GM18907 (cell line): ENCODE measurements around the gene KLHL34.

Experiments used
- ATAC-seq: cut with Tn5 transposase; IDR thresholded peaks from one replicate; pipeline ENCODE4 v1.9.1; 2021; ENCODE audit warnings: mild to moderate bottlenecking, moderate library complexity; ENCODE audit not compliant: unreplicated experiment

Gene KLHL34

GRCh38 chrX:21656587-21657317 is 1.4 kb downstream of the KLHL34 start:
- ATAC-seq, result no peak

- no peak for ATAC-seq
Measured at GRCh38 chrX:21655901-21656586, 2.1 kb downstream of the KLHL34 start.

- no peak for ATAC-seq
Measured at GRCh38 chrX:21645886-21646285, 12.2 kb downstream of the KLHL34 start.

- no peak for ATAC-seq
Measured at GRCh38 chrX:21645431-21645830, 12.7 kb downstream of the KLHL34 start.

GRCh38 chrX:21639775-21640174 is 18.4 kb downstream of the KLHL34 start:
- no peak for ATAC-seq

GRCh38 chrX:21638311-21638710 is 19.8 kb downstream of the KLHL34 start:
- ATAC-seq, result no peak

- ATAC-seq, result no peak
Measured at GRCh38 chrX:21632027-21632426, 26.1 kb downstream of the KLHL34 start.

GRCh38 chrX:21623778-21624501 is 34.2 kb downstream of the KLHL34 start:
- no peak for ATAC-seq

GRCh38 chrX:21620234-21620633 is 37.9 kb downstream of the KLHL34 start:
- no peak for ATAC-seq

GRCh38 chrX:21616386-21616785 is 41.7 kb downstream of the KLHL34 start:
- ATAC-seq, result no peak

GRCh38 chrX:21612154-21612553 is 46.0 kb downstream of the KLHL34 start:
- ATAC-seq, result no peak

GRCh38 chrX:21610168-21610567 is 48.0 kb downstream of the KLHL34 start:
- ATAC-seq, result no peak

- no peak for ATAC-seq
Measured at GRCh38 chrX:21606002-21606401, 52.1 kb downstream of the KLHL34 start.
